Measurements from ENCODE around the gene PPIL6.

Gene PPIL6

GRCh38 chr6:109449795-109450673, 9.6 kb upstream of the PPIL6 start:
- DNase-seq: no peak

- no peak for DNase-seq
Observed at GRCh38 chr6:109449064-109449794, 8.8 kb upstream of the PPIL6 start.

GRCh38 chr6:109448615-109449014, 8.2 kb upstream of the PPIL6 start:
- DNase-seq: no peak

GRCh38 chr6:109447878-109448555, 7.6 kb upstream of the PPIL6 start:
- no peak for DNase-seq

- DNase-seq: no peak
Observed at GRCh38 chr6:109447087-109447486, 6.7 kb upstream of the PPIL6 start.

- no peak for DNase-seq
Observed at GRCh38 chr6:109446541-109446940, 6.1 kb upstream of the PPIL6 start.

GRCh38 chr6:109446072-109446471, 5.6 kb upstream of the PPIL6 start:
- DNase-seq: no peak

- DNase-seq: no peak
Observed at GRCh38 chr6:109445382-109445781, 5.0 kb upstream of the PPIL6 start.

GRCh38 chr6:109443425-109443950, 3.1 kb upstream of the PPIL6 start:
- no peak for DNase-seq

- DNase-seq: no peak
Observed at GRCh38 chr6:109442393-109442924, 2.0 kb upstream of the PPIL6 start.

GRCh38 chr6:109441069-109441816, 815 bp upstream of the PPIL6 start:
- no peak for DNase-seq

GRCh38 chr6:109436041-109436440, 4.4 kb downstream of the PPIL6 start:
- DNase-seq: no peak

- DNase-seq: no peak
Observed at GRCh38 chr6:109434456-109434855, 6.0 kb downstream of the PPIL6 start.

- no peak for DNase-seq
Observed at GRCh38 chr6:109429496-109429895, 10.9 kb downstream of the PPIL6 start.

GRCh38 chr6:109428889-109429477, 11.4 kb downstream of the PPIL6 start:
- no peak for DNase-seq

GRCh38 chr6:109424946-109425345, 15.5 kb downstream of the PPIL6 start:
- DNase-seq: no peak

GRCh38 chr6:109421184-109421583, 19.2 kb downstream of the PPIL6 start:
- DNase-seq: no peak

GRCh38 chr6:109420751-109421150, 19.7 kb downstream of the PPIL6 start:
- DNase-seq: no peak

GRCh38 chr6:109417646-109418045, 22.8 kb downstream of the PPIL6 start:
- no peak for DNase-seq

- DNase-seq: no peak
Observed at GRCh38 chr6:109411034-109411433, 29.4 kb downstream of the PPIL6 start.

GRCh38 chr6:109406196-109406595, 34.2 kb downstream of the PPIL6 start:
- no peak for DNase-seq

All from right kidney (tissue), 1 donor.